ENCODE data around the gene HLA-DQA1. TPM values are rescaled to one million over a fixed set of nuclear protein-coding genes. Genes with fewer than 3 reads are reported as not detected.

The HLA-DQA1 gene
- total and polyA plus RNA-seq, 4 donors, result 2.1 to 19.9 (median 9.3) TPM

DNA sequence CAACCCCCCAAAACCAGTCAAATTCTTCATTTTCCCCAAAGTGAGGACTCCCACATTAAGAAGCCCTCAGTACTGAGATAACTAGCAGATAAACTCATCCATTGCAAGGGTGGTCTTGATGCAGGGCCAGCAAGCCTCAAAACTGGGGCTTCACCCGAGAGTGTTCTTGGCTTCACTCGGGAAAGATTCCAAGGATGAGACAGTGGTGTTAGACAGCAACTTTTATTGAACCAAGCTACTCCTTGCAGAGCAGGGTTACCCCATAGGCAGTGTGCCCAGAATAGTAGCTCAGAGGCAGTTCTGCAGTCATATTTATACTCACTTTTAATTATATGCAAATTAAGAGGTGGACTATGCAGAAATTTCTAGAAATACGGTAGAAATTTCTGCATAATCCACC, 15.8 kb upstream of the HLA-DQA1 start:
- Histone ChIP-seq H3K27me3 (ENCODE audit: control insufficient read depth in 4 of 4, insufficient read depth in 4 of 4, low read length in 3 of 4) (no peaks in the 10 kb centered on the region), H3K4me3 (ENCODE audit: low read depth in 1 of 3, low read length in 3 of 3) (no peak overlapping the region), H3K27ac (ENCODE audit: low read depth in 1 of 2, low read length in 2 of 2) (no peak overlapping the region), H3K36me3 (ENCODE audit: control insufficient read depth in 4 of 4, insufficient read depth in 3 of 4, low read depth in 1 of 4, low read length in 3 of 4) (no peaks in the 10 kb centered on the region), H3K9ac (ENCODE audit: low read depth in 1 of 2, low read length in 2 of 2) (no peak overlapping the region), H3K9me3 (ENCODE audit: control insufficient read depth in 4 of 4, low read length in 3 of 4) (no peaks in the 10 kb centered on the region), H3K4me1 (ENCODE audit: control insufficient read depth in 4 of 4, insufficient read depth in 4 of 4, low read length in 3 of 4) (no peaks in the 10 kb centered on the region)
- TF ChIP-seq TAF1 (conservative IDR thresholded peaks at IDR 0.05), result no peak
- no peak for TF ChIP-seq RXRA (IDR thresholded peaks at IDR 0.05)
- no peak for TF ChIP-seq YY1 (IDR thresholded peaks at IDR 0.05)
- no peak for TF ChIP-seq NR2F2 (IDR thresholded peaks at IDR 0.05)
- no peak for TF ChIP-seq JUND (IDR thresholded peaks at IDR 0.05)
- TF ChIP-seq, protein P1, sequence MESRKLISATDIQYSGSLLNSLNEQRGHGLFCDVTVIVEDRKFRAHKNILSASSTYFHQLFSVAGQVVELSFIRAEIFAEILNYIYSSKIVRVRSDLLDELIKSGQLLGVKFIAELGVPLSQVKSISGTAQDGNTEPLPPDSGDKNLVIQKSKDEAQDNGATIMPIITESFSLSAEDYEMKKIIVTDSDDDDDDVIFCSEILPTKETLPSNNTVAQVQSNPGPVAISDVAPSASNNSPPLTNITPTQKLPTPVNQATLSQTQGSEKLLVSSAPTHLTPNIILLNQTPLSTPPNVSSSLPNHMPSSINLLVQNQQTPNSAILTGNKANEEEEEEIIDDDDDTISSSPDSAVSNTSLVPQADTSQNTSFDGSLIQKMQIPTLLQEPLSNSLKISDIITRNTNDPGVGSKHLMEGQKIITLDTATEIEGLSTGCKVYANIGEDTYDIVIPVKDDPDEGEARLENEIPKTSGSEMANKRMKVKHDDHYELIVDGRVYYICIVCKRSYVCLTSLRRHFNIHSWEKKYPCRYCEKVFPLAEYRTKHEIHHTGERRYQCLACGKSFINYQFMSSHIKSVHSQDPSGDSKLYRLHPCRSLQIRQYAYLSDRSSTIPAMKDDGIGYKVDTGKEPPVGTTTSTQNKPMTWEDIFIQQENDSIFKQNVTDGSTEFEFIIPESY (IDR thresholded peaks at IDR 0.05), result no peak
- 61% methylated on average over 3 of the region's 3 CpGs for WGBS
- DNase-seq (ENCODE audit: low spot score), result no peak

DNA sequence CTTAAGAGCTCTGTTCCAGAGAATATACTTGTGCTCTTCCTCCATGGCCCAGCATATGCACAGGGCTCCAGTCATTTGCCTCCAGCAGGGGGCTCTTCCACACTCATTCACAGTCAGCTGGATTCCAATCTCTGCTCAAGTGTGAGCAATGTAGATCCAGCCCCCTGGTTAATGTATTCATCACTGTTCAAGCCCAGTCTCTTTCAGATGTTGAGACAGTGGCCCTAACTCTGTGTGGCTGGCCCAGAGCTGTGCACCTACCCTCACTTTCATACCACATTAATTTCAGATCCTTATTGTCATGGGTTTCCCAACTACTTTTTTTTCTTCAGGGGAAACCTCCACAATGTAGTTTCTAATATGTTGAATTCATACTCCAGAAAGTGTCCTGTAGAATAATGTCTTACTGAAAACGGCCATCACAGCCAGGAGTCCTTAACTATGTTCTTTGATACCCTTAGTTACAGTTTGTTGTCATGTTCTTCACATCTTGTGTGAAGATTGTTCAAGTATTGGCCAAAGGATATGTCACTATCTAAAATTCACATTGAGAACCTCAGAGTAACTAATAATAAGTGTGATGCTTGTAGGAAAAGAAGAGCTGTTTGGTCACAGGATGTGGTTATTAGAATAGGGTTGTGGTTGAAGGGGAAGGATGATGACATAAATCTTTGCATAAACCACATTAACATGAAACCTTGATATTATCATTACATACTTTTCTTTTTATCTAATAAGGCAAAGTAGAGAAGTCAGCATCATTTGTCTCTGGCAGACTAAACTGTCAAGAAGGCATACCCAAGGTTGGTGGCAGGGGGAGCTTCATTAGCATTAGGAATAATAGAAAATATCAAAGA, 14.4 kb upstream of the HLA-DQA1 start:
- no peak for DNase-seq (ENCODE audit: low spot score)
- Histone ChIP-seq H3K27me3 (ENCODE audit: control insufficient read depth in 4 of 4, insufficient read depth in 4 of 4, low read length in 3 of 4) (no peaks in the 10 kb centered on the region), H3K4me3 (ENCODE audit: low read depth in 1 of 3, low read length in 3 of 3) (no peak overlapping the region), H3K4me1 (ENCODE audit: control insufficient read depth in 4 of 4, insufficient read depth in 4 of 4, low read length in 3 of 4) (no peaks in the 10 kb centered on the region), H3K36me3 (ENCODE audit: control insufficient read depth in 4 of 4, insufficient read depth in 3 of 4, low read depth in 1 of 4, low read length in 3 of 4) (no peaks in the 10 kb centered on the region), H3K27ac (ENCODE audit: low read depth in 1 of 2, low read length in 2 of 2) (peak overlapping the region in 1 of 2 donors; percentile 6), H3K9me3 (ENCODE audit: control insufficient read depth in 4 of 4, low read length in 3 of 4) (no peaks in the 10 kb centered on the region), H3K9ac (ENCODE audit: low read depth in 1 of 2, low read length in 2 of 2) (no peak overlapping the region)
- 22% methylated on average over 1 of the region's 1 CpG for WGBS
- TF ChIP-seq, protein P2, sequence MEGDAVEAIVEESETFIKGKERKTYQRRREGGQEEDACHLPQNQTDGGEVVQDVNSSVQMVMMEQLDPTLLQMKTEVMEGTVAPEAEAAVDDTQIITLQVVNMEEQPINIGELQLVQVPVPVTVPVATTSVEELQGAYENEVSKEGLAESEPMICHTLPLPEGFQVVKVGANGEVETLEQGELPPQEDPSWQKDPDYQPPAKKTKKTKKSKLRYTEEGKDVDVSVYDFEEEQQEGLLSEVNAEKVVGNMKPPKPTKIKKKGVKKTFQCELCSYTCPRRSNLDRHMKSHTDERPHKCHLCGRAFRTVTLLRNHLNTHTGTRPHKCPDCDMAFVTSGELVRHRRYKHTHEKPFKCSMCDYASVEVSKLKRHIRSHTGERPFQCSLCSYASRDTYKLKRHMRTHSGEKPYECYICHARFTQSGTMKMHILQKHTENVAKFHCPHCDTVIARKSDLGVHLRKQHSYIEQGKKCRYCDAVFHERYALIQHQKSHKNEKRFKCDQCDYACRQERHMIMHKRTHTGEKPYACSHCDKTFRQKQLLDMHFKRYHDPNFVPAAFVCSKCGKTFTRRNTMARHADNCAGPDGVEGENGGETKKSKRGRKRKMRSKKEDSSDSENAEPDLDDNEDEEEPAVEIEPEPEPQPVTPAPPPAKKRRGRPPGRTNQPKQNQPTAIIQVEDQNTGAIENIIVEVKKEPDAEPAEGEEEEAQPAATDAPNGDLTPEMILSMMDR (IDR thresholded peaks at IDR 0.05; ENCODE audit: low read depth, low read length, missing input control), result peak; percentile 47
- TF ChIP-seq FOXA2 (IDR thresholded peaks at IDR 0.05), result no peak
- peak; percentile 36 to 63 for TF ChIP-seq RAD21 (IDR thresholded peaks at IDR 0.05)

DNA sequence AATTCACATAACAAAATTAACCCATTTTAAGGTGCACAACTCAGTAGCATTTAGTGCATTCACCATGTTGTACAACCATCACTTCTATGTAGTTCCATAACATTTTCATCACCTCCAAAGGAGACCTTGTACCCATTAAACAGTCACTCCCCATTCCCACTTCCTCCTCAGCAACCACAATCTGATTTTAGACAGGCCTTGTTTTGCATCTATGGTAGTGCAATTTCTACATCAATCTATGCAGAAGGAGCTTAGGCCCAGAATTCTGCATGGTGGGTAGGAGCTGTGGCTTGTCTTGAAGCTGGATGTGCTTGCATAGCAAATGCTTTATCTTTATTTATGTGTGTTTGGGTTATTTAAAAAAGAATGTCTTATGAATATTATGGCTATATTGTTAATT, 13.5 kb upstream of the HLA-DQA1 start:
- no peaks in the 10 kb centered on the region for H3K9me3 ChIP-seq (ENCODE audit: control insufficient read depth in 4 of 4, low read length in 3 of 4)
- no peak overlapping the region for H3K27ac ChIP-seq (ENCODE audit: low read depth in 1 of 2, low read length in 2 of 2)
- DNase-seq (ENCODE audit: low spot score), result no peak
- H3K4me1 ChIP-seq (ENCODE audit: control insufficient read depth in 4 of 4, insufficient read depth in 4 of 4, low read length in 3 of 4), result no peaks in the 10 kb centered on the region
- H3K9ac ChIP-seq (ENCODE audit: low read depth in 1 of 2, low read length in 2 of 2), result no peak overlapping the region
- no peak overlapping the region for H3K4me3 ChIP-seq (ENCODE audit: low read depth in 1 of 3, low read length in 3 of 3)
- no peaks in the 10 kb centered on the region for H3K27me3 ChIP-seq (ENCODE audit: control insufficient read depth in 4 of 4, insufficient read depth in 4 of 4, low read length in 3 of 4)
- H3K36me3 ChIP-seq (ENCODE audit: control insufficient read depth in 4 of 4, insufficient read depth in 3 of 4, low read depth in 1 of 4, low read length in 3 of 4), result no peaks in the 10 kb centered on the region
- TF ChIP-seq NR2F2 (IDR thresholded peaks at IDR 0.05), result no peak
- TF ChIP-seq, protein P2 (IDR thresholded peaks at IDR 0.05; ENCODE audit: low read depth, low read length, missing input control), result no peak
- no peak for TF ChIP-seq JUND (IDR thresholded peaks at IDR 0.05)
- TF ChIP-seq, protein P1 (IDR thresholded peaks at IDR 0.05), result no peak
- TF ChIP-seq, protein P3, sequence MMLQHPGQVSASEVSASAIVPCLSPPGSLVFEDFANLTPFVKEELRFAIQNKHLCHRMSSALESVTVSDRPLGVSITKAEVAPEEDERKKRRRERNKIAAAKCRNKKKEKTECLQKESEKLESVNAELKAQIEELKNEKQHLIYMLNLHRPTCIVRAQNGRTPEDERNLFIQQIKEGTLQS (IDR thresholded peaks at IDR 0.05), result no peak
- no peak for TF ChIP-seq HNF4A (conservative IDR thresholded peaks at IDR 0.05)
- no peak for TF ChIP-seq RXRA (IDR thresholded peaks at IDR 0.05)
- TF ChIP-seq EGR1 (IDR thresholded peaks at IDR 0.05; ENCODE audit: low read depth in 2 of 2), result no peak
- no peak for TF ChIP-seq YY1 (IDR thresholded peaks at IDR 0.05)
- TF ChIP-seq FOXA2 (IDR thresholded peaks at IDR 0.05), result no peak
- TF ChIP-seq RAD21 (IDR thresholded peaks at IDR 0.05), result no peak
- TF ChIP-seq TAF1 (conservative IDR thresholded peaks at IDR 0.05), result no peak
- no peak for TF ChIP-seq HNF4G (IDR thresholded peaks at IDR 0.05)
- TF ChIP-seq SP1 (IDR thresholded peaks at IDR 0.05), result no peak

All from liver (tissue), 9 donors.